ENCODE results near the gene NEK3. TPM values are rescaled to one million over a fixed set of nuclear protein-coding genes. Genes with fewer than 3 reads are reported as not detected.
"Not testable (repeated sequence)": the region's sequence is repeated elsewhere in the genome, so short reads cannot be mapped to it uniquely, and the experiment has no call there.

NEK3 gene
- total RNA-seq, 2 donors from 2014 or later = 0.18 to 6.2 TPM

DNA sequence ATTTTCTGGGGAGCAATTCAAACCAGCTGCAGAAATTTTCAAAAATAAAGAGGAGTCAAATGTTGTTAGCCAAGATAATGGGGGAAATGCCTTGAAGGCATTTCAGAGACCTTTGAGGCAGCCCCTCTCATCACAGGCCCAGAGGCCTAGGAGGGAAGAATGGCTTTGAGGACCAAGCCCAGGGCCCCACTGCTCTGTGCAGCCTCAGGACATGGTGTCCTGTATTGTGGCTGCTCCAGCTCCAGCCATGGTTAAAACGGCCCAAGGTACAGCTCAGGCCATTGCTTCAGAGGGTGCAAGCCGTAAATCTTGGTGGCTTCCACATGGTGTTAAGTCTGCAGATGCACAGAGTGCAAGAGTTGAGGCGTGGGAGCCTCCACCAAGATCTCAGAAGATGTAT, 62.6 kb downstream of the NEK3 start:
- ATAC-seq = no peak
- DNase-seq (ENCODE audit: low spot score in 2 of 2) = no peak
- no peaks in the 10 kb centered on the region for H3K36me3 Mint-ChIP-seq
- no peak overlapping the region for H3K27ac Mint-ChIP-seq
- H3K9me3 Mint-ChIP-seq = no peaks in the 10 kb centered on the region

- ATAC-seq (no peak), DNase-seq (ENCODE audit: low spot score in 2 of 2) (no peak)
- H3K27ac Mint-ChIP-seq = no peak overlapping the region
- H3K9me3 Mint-ChIP-seq = no peaks in the 10 kb centered on the region
- H3K36me3 Mint-ChIP-seq = no peaks in the 10 kb centered on the region
Measured at GRCh38 chr13:52096062-52096461, 63.3 kb downstream of the NEK3 start.

DNA sequence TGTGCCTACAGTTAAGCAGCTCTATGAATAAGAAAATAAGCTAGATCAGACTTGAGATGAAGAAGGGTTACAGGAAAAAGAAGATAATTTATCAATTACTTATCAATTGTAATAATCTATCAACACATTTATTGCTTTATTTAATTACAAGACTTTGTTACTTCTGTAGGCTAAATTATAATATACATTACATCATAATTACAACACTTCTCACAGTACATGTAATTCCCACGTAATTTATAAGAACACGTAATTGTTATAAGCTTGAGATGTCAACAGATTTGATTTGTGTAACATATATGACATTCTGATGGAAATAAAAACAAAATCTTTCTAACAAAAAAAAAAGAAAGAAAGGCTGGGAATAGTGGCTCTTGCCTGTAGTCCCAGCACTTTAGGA, 67.3 kb downstream of the NEK3 start:
- DNase-seq (ENCODE audit: low spot score in 2 of 2) (no peak), ATAC-seq (no peak)
- H3K27ac Mint-ChIP-seq = no peak overlapping the region
- H3K9me3 Mint-ChIP-seq = no peaks in the 10 kb centered on the region
- H3K36me3 Mint-ChIP-seq = no peaks in the 10 kb centered on the region

DNA sequence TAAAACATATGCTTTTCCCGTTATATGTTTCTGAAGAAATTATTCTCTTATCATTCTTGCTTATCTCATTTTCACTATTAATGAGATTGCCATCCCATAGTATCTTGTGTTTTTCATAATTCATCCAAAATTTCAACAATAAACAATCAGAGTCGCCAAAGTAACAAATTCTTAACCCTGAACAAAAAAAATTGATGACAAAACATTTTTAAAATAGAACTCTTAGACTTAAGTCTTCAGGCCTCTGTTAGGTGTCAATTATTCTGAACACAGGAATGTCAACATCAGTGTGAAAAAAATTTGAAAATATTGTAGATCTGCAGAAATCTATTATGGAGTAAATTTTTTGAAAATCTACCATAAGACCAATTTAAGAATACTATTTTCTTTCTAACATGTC, 67.9 kb downstream of the NEK3 start:
- ATAC-seq = no peak
- DNase-seq (ENCODE audit: low spot score in 2 of 2) = no peak
- Mint-ChIP-seq H3K9me3 (no peaks in the 10 kb centered on the region), H3K36me3 (no peaks in the 10 kb centered on the region), H3K27ac (no peak overlapping the region)

DNA sequence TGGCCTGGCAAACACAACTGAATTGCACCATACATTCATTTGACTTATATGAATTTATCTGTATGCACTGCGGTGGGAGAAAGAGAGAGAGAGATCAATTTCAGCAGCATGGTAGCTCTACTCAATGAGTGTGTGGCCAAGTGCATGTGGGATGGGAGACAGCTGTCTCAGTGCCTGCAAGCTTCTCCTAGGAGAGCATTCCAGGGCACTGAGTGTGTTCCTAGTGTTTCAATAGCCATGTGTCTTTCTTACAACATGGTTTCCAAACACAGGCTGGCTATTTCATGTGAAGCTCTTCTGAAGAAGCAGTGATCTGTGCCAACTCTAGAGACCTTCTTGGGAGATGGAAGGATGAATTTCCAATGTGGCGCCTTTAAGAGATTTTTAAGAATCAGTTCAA, 74.0 kb downstream of the NEK3 start:
- DNase-seq (ENCODE audit: low spot score in 2 of 2) (no peak), ATAC-seq (no peak)
- Mint-ChIP-seq H3K27ac (no peak overlapping the region), H3K9me3 (no peaks in the 10 kb centered on the region), H3K36me3 (no peaks in the 10 kb centered on the region)

DNA sequence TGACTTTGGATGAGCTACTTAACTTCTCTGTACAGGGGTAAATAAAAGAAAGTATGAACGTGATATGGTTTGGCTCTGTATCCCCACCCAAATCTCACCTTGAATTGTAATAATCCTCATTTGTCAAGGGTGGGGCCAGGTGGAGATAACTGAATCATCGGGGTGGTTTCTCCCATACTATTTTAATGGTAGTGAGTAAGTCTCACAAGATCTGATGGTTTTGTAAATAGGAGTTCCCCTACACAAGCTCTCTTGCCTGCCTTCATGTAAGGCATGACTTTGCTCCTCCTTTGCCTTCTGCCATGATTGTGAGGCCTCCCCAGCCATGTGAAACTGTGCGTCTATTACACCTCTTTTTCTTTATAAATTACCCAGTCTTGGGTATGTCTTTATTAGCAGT, 74.4 kb downstream of the NEK3 start:
- not testable (repeated sequence) for ATAC-seq; H3K36me3 Mint-ChIP-seq; DNase-seq (ENCODE audit: low spot score in 2 of 2); H3K9me3 Mint-ChIP-seq; H3K27ac Mint-ChIP-seq

Other genes with a start within 250 kb of the NEK3 start
- gene ATP7B, start 148.1 kb downstream of the NEK3 start, total RNA-seq = 1 to 10 TPM in 1 of 2 donors, under 1 TPM in 1; 0.96 to 1.1 TPM
- 10 to 100 TPM; 17.0 to 22.6 TPM for gene ALG11, start 147.2 kb downstream of the NEK3 start, total RNA-seq
- 1 to 10 TPM; 6.8 to 6.9 TPM for gene UTP14C, start 134.9 kb downstream of the NEK3 start, total RNA-seq
- gene NEK5, start 30.5 kb downstream of the NEK3 start, total RNA-seq = under 1 TPM in 1 of 2 donors, not detected in 1; 0.14 TPM
- under 1 TPM; 0.09 to 0.19 TPM for gene THSD1, start 246.6 kb upstream of the NEK3 start, total RNA-seq

Data from activated naive CD4-positive, alpha-beta T cell treated with anti-CD3 and anti-CD28 coated beads, Interleukin-2, amount 50 U/mL, for 72 hours (primary cell).